ENCODE measurements around the gene MXD4. TPM values are rescaled to one million over a fixed set of nuclear protein-coding genes. Genes with fewer than 3 reads are reported as not detected.

Gene MXD4
- polyA plus RNA-seq (2011; rRNA removed) (37.5 and 58.3 TPM in 2 replicates), polyA minus RNA-seq (2011; rRNA and poly(A)+ RNA removed) (31.3 and 39.2 TPM in 2 replicates)

- ChIA-PET CTCF (interaction anchor here (1.0 kb wide), 1 partner anchor 42 kb away, joined by 4 read pairs; no protein-coding TSS in a partner anchor), POLR2A (interaction anchor here (0.6 to 0.7 kb wide), 2 partner anchors 20 to 141 kb away, joined by 3 to 5 read pairs; partner anchors contain the start of genes HAUS3 and POLN)
- no peak for TF ChIP-seq CTCF (IDR thresholded peaks at IDR 0.05; ENCODE audit: insufficient read depth, low read depth, low read length)
- H3K36me3 ChIP-seq (ENCODE audit: control insufficient read depth, insufficient read depth, low read length) = peaks cover 6% of the 10 kb centered on the region
- H3K27me3 ChIP-seq (ENCODE audit: control insufficient read depth, insufficient read depth, low read length) = no peaks in the 10 kb centered on the region
- peak within 1 kb of the TSS; percentile 77 for H3K4me3 ChIP-seq (ENCODE audit: low read depth, low read length)
- no peak for DNase-seq (ENCODE audit: low read depth)
Measured at GRCh38 chr4:2261853-2262144, at the start of gene MXD4. Gene MXD4 (minus strand): TSS chr4:2262109. CDS start chr4:2261980, 129 bp downstream.

- no peak for TF ChIP-seq CTCF (IDR thresholded peaks at IDR 0.05; ENCODE audit: insufficient read depth, low read depth, low read length)
- no peak for DNase-seq (ENCODE audit: low read depth)
- CTCF ChIA-PET = no interaction called here
Measured at GRCh38 chr4:2306773-2307410, 45.0 kb upstream of the MXD4 start.

GRCh38 chr4:2305766-2306501 is 44.0 kb upstream of the MXD4 start:
- CTCF ChIA-PET = interaction anchor here (1.2 kb wide), 1 partner anchor 137 kb away, joined by 3 read pairs; no protein-coding TSS in a partner anchor

More at GRCh38 chr4:2306773-2307410, 45.0 kb upstream of the MXD4 start:
- Histone ChIP-seq H3K36me3 (ENCODE audit: control insufficient read depth, insufficient read depth, low read length) (no peaks in the 10 kb centered on the region), H3K27me3 (ENCODE audit: control insufficient read depth, insufficient read depth, low read length) (no peaks in the 10 kb centered on the region), H3K4me3 (ENCODE audit: low read depth, low read length) (no peak overlapping the region)
- POLR2A ChIA-PET = no interaction called here

GRCh38 chr4:2304877-2305561 is 43.1 kb upstream of the MXD4 start:
- no peak overlapping the region for H3K4me3 ChIP-seq (ENCODE audit: low read depth, low read length)
- CTCF ChIA-PET = interaction anchor here (1.2 kb wide), 1 partner anchor 138 kb away, joined by 3 read pairs; no protein-coding TSS in a partner anchor
- DNase-seq (ENCODE audit: low read depth) = no peak
- H3K36me3 ChIP-seq (ENCODE audit: control insufficient read depth, insufficient read depth, low read length) = no peaks in the 10 kb centered on the region
- TF ChIP-seq CTCF (IDR thresholded peaks at IDR 0.05; ENCODE audit: insufficient read depth, low read depth, low read length) = no peak
- POLR2A ChIA-PET = no interaction called here
- no peaks in the 10 kb centered on the region for H3K27me3 ChIP-seq (ENCODE audit: control insufficient read depth, insufficient read depth, low read length)

More at GRCh38 chr4:2305766-2306501, 44.0 kb upstream of the MXD4 start:
- H3K4me3 ChIP-seq (ENCODE audit: low read depth, low read length) = no peak overlapping the region
- POLR2A ChIA-PET = no interaction called here
- H3K36me3 ChIP-seq (ENCODE audit: control insufficient read depth, insufficient read depth, low read length) = no peaks in the 10 kb centered on the region
- no peak for TF ChIP-seq CTCF (IDR thresholded peaks at IDR 0.05; ENCODE audit: insufficient read depth, low read depth, low read length)
- H3K27me3 ChIP-seq (ENCODE audit: control insufficient read depth, insufficient read depth, low read length) = no peaks in the 10 kb centered on the region
- DNase-seq (ENCODE audit: low read depth) = no peak

All from BJ (cell line).